Fibroblast of skin of right biceps (primary cell): ENCODE data around the gene APBB2.
A peak's percentile ranks its signal among the peaks of the same experiment; 100 is the strongest.

ENCODE experiments used
- DNase-seq: peaks from one replicate; pipeline ENCODE4 v3.0.0-alpha.2; 2013

Gene APBB2

GRCh38 chr4:40881851-40882250 is 332.5 kb downstream of the APBB2 start:
- DNase-seq = no peak

GRCh38 chr4:40881096-40881495 is 333.2 kb downstream of the APBB2 start:
- no peak for DNase-seq

- no peak for DNase-seq
These were observed 335.7 kb downstream of the APBB2 start for GRCh38 chr4:40878548-40879055.

GRCh38 chr4:40877081-40877480 is 337.3 kb downstream of the APBB2 start:
- no peak for DNase-seq

- no peak for DNase-seq
These were observed 338.7 kb downstream of the APBB2 start for GRCh38 chr4:40875507-40876150.

GRCh38 chr4:40874901-40875300 is 339.4 kb downstream of the APBB2 start:
- DNase-seq = no peak

GRCh38 chr4:40874331-40874730 is 340.0 kb downstream of the APBB2 start:
- DNase-seq = no peak

GRCh38 chr4:40871695-40872250 is 342.6 kb downstream of the APBB2 start:
- DNase-seq = no peak

- no peak for DNase-seq
These were observed 344.2 kb downstream of the APBB2 start for GRCh38 chr4:40870150-40870549.

GRCh38 chr4:40865696-40866095 is 348.6 kb downstream of the APBB2 start:
- DNase-seq = peak; percentile 18

GRCh38 chr4:40864531-40864930 is 349.8 kb downstream of the APBB2 start:
- DNase-seq = no peak

- DNase-seq = no peak
These were observed 355.4 kb downstream of the APBB2 start for GRCh38 chr4:40858962-40859361.

- no peak for DNase-seq
These were observed 356.4 kb downstream of the APBB2 start for GRCh38 chr4:40857956-40858355.

GRCh38 chr4:40856840-40857362 is 357.4 kb downstream of the APBB2 start:
- DNase-seq = peak; percentile 70

GRCh38 chr4:40856277-40856839 is 358.0 kb downstream of the APBB2 start:
- no peak for DNase-seq

- no peak for DNase-seq
These were observed 363.8 kb downstream of the APBB2 start for GRCh38 chr4:40850496-40850895.

- DNase-seq = peak; percentile 40
These were observed 365.4 kb downstream of the APBB2 start for GRCh38 chr4:40848940-40849339.

GRCh38 chr4:40848251-40848650 is 366.1 kb downstream of the APBB2 start:
- no peak for DNase-seq

GRCh38 chr4:40846532-40846931 is 367.8 kb downstream of the APBB2 start:
- DNase-seq = no peak

- peak; percentile 19 for DNase-seq
These were observed 369.0 kb downstream of the APBB2 start for GRCh38 chr4:40845154-40845835.

GRCh38 chr4:40844261-40844660 is 370.1 kb downstream of the APBB2 start:
- DNase-seq = no peak

GRCh38 chr4:40843696-40844095 is 370.6 kb downstream of the APBB2 start:
- no peak for DNase-seq

GRCh38 chr4:40842725-40843423 is 371.5 kb downstream of the APBB2 start:
- DNase-seq = no peak
